HG03521 (cell line): ENCODE results near the gene TMEM167B.
A peak's percentile ranks its signal among the peaks of the same experiment; 100 is the strongest.
"Not testable (repeated sequence)": the region's sequence is repeated elsewhere in the genome, so short reads cannot be mapped to it uniquely, and the experiment has no call there.

Source experiments
- ATAC-seq: cut with Tn5 transposase; IDR thresholded peaks from one replicate; pipeline ENCODE4 v1.9.1; 2021; ENCODE audit warnings: mild to moderate bottlenecking, moderate library complexity; ENCODE audit not compliant: unreplicated experiment

Gene TMEM167B

GRCh38 chr1:109090196-109091077, at the start of gene TMEM167B:
Gene TMEM167B (plus strand): TSS chr1:109090764. CDS start chr1:109090873, 109 bp downstream.
- peak; percentile 93 for ATAC-seq

DNA sequence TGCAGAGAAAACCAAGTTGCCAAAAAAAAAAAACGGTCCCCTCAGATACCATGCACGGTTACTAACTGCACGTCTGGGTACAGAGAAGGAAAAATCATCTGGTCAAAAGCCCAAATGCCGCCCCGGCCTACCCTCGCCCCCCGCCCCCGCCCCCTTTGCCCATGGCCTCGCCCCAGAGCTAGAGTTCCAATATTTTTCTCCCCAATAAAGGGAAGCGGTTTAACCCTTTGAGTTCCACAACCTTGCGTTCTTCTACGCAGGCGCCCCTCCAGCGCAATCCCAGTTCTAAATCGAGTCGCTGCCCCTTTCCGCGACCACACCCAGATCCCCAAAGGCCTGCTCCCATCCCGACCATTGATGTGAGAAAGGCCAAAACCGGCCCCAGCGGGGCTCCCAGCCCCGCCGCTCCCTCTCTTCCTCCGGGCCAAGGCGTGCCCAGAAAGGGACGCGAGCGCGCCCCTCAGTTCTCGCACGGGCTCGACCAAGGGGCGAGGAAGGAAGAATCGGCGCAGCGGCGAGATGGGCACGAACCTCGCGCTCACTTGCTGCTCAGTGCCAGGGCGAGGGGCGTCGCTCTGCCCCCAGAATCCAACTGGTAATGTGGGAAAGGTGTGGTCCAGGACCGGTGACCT, 49.5 kb upstream of the TMEM167B start:
- peak; percentile 7 for ATAC-seq

DNA sequence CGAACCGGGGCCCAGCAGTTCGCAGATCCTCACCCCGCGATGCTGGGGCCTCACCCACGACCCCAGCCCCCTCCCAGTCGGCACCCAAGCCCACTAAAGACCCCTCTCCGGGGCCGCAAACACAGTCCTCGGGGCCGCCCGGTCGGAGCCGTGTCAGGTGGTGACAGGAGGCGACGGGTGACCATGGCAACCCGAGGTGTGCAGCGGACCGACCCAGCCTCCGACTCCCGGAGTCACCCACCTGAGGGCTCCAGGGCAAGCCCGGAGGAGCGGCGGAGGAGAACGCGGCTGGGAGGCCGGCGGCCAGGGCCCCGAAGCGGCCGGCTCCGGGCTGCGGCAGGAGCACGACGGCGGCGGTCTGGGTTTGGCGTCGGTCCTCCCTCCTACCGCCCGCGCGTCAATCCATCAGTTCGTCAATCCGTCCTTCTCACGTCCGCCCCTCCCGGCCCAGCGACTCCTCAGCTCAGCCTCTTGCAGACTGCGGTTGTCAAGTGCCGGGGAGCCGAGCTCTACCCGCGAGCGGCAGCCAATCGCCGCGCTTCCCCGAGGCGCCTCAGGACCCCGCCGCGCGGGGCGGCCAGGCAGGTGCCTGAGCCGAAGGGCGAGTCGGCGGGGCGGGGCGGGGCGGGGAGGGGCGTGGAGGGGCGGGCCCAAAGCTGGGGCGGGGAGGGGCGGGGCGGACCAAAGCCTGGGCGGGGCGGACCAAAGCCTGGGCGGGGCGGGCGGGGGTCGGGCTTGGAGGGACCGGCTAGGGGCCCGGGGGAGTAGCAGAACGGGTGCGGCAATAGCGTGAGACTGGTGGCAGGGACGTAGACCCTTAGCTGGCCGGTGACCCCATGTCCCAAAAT, 48.7 kb upstream of the TMEM167B start, which contains the start of gene WDR47:
Gene WDR47 (minus strand): TSS at position 482 of the 848 bp plus-strand sequence. CDS start 18,590 bp downstream, outside the sequence.
- ATAC-seq = peak; percentile 97

DNA sequence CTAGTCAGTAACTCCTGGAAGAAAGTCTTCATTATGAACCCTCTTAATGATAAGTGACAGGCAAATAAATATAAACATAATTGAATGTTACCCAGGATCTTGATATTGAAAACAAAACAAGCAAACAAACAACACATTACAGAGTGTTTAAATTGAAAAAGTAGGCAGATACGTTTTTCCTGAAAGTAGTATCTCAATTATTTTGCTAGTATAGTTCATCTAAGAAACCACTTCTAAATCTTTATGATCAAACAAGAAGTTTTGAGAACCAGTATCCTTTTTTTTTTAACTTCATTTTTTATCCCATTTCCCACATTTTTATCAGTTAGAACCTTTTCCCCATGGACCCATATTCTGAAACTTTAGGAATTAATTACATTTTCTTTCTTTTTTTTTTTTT, 45.0 kb upstream of the TMEM167B start:
- ATAC-seq = no peak

GRCh38 chr1:109046671-109047070, 43.9 kb upstream of the TMEM167B start:
- ATAC-seq = no peak

GRCh38 chr1:109047339-109047738, 43.2 kb upstream of the TMEM167B start:
- no peak for ATAC-seq

- no peak for ATAC-seq
Observed at GRCh38 chr1:109048335-109048734, 42.2 kb upstream of the TMEM167B start.

DNA sequence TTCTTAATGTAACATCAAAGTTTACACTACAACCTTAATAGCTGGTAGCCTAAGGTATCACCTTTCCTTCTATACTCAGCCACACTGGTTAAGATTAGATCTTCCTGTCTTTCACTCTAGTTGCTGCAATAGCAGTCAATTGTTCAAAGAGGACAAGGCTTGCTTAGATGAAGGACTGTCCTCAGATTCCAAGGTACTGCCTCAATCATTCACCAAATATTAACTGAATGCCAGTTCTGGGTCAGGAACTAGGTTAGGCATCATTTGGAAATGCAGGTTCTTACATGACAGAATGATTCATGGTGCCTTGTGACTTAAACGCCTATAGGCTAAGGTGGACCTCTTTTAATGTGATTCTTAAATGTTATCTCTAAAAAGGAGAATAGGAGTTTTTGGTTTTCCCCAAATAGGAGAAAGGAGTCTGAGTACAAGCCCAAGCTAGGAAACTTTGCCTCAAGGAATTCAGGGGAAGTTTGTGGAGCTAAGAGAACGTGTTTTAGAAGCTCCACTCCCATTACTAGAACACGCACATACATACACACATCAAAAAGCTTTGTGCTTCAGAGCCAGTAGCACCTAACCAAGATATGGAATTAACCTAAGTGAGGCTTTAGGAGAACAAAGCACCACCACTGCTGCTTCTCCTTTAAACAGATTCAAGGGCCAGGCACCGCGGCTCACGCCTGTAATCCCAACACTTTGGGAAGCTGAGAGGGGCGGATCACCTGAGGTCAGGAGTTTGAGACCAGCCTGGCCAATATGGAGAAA, 40.2 kb upstream of the TMEM167B start:
- ATAC-seq = no peak

DNA sequence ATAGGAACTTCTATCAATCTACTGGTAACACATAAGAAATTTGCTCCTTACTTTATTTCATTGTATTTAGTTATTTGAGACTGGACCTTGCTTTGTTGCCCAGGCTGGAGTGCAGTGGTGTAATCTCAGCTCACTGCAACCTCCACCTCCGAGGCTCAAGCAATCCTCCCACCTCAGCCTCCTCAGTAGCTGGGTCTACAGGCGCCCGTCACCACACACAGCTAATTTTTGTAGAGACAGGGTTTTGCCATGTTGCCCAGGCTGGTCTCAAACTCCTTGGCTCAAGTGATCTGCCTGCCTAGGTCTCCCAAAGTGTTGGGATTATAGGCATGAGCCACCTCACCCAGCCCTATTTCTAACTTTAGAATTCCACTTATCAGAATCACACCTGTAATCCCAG, 38.4 kb upstream of the TMEM167B start:
- ATAC-seq = not testable (repeated sequence)

GRCh38 chr1:109056064-109056463, 34.5 kb upstream of the TMEM167B start:
- ATAC-seq = no peak

- no peak for ATAC-seq
Observed at GRCh38 chr1:109059026-109059425, 31.5 kb upstream of the TMEM167B start.

DNA sequence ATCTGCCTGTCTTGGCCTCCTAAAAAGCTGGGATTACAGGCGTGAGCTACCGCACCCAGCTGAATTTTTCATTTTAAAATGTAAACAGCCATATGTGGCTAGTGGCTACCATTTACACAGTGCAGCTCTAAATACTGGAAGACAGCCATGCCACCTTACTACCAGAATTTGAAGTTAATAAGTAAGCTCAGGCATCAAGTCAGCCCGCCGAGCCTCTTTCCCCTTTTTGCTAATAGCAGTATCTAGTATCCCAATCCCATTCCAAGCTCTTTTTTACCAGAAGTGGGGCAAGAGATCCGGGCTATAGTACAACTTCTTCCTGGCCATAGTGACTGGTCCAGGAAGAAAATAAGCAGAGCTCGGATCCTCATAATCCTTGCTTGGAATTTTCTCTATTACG, 29.9 kb upstream of the TMEM167B start:
- ATAC-seq = no peak

GRCh38 chr1:109061183-109061582, 29.4 kb upstream of the TMEM167B start:
- no peak for ATAC-seq

DNA sequence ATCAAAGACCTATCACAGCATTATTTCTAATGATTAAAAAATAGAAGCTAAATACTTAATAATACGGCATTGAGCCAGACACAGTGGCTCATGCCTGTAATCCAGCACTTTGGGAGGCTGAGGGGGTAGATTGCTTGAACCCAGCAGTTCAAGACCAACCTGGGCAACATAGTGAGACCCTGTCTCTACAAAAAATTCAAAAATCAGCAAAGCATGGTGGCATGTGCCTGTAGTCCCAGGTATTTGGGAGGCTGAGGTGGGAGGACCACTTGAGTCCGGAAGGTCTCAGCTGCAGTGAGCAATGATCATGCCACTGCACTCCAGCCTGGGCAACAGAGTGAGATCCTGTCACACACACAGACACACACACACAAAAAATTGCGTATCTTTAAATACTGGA, 25.4 kb upstream of the TMEM167B start:
- no peak for ATAC-seq

DNA sequence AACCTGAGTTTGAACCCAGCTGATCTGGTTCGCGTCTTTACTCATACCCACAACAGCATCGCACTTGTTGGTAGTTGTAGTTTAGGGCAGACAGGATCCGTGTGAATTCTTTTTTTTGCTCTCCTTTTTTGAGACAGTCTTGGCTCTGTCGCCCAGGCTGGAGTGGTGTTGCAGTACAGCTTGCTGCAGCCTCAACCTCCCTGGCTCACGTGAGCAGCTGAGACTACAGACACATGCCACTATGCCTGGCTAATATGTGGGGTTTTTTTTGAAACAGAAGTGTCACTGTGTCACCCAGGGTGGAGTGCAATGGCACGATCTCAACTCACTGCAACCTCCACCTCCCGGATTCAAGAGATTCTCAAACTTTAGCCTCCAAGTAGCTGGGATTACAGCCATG, 22.7 kb upstream of the TMEM167B start:
- ATAC-seq = no peak

DNA sequence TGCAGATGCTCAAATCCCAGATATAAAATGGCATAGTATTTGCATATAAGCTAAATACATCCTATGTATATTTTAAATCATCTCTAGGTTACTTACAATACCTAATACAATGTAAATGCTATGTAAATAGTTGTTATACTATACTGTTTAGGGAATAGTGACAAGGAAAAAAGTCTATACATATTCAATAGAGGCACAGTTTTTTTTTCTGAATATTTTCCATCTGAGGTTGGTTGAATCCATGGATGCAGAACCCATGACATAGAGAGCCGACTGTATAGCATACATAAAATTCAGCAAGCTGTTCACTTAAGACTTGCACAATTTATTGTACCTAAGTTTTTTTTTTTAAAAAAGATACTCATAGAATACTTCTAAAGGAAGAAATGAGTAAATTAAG, 21.3 kb upstream of the TMEM167B start:
- ATAC-seq = no peak

DNA sequence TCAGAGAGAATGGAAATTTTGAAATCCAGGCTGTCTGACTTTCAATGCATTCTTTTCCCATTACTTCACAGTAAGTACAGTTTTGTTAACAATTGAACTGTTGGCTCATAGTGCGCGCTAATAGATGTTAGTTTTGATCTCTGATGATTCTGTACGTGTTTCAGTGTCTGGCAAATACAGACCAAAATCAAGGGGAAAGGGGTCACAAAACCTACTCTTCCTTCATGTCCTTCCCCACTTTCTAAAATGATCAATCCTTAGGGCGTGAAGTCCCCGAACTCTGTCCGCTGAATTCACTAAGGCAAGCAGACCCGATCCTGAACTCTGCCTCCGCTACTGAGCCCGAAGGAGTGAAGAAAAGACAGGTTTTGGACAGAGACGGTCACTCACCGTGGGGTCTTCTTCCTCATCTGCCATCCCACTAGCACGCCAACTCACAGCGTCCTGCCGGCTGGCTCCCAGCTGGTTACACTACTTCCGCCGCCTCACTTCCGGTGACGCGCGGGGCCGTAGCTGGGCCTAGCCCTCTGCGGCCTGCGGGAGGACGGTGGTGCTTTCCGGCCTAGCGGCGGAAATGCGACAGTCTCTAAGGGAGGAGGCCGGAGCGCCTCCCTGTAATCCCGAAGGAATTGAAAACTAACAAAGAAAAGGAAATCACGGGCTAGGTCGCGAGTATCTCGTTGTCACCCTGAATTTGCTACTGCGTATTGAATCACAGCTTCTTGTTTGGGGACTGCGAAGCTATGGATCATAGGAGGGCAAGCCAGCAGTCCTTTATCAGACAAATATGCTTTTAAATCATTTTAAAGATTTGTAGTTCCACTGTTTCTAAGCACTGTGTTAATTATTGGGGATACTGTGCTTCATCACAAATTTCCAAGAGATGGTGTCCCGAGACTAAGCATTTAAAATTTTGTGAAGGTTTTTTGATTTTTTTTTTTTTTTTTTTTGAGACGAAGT, 14.8 kb upstream of the TMEM167B start, which contains the start of gene TAF13:
Gene TAF13 (minus strand): TSS at position 473 of the 960 bp plus-strand sequence. CDS start 56 bp downstream, at position 417.
- ATAC-seq = peak; percentile 99

GRCh38 chr1:109078317-109078716, 12.2 kb upstream of the TMEM167B start:
- ATAC-seq = no peak

DNA sequence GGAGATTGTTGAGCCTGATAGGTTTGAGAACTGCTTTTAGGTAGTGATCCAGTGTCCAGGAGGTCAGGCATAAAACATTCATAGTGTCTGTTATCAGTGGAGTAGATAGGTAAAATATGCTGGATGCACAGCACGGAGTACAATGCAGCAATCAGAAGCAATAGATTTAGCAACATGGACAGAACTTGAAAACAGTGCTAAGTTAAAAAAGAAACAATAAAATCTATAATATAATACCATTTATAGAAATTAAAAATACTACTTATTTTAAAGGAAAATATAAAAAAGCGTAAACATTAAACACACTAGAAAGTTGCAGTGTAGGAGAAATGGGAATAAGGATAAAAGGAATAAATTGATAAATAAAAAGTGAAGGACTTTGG, 11.3 kb upstream of the TMEM167B start:
- ATAC-seq = no peak
